ENCODE measurements around the gene ATG16L1. TPM values are rescaled to one million over a fixed set of nuclear protein-coding genes. Genes with fewer than 3 reads are reported as not detected.
A peak's percentile ranks its signal among the peaks of the same experiment; 100 is the strongest.

ATG16L1 gene
- total and polyA plus RNA-seq, 9 of the 15 experiments (the other 6 are each of a cell fraction or from before 2014, with no cell fraction given), result 6.4 to 21.3 (median 17.2) TPM

GRCh38 chr2:233221378-233222063, 30.0 kb upstream of the ATG16L1 start (continued):
- peak; percentile 72; the same call in 1 of the 2 replicates for TF ChIP-seq ZNF592 (IDR thresholded peaks at IDR 0.05)
- TF ChIP-seq PRPF4 (IDR thresholded peaks at IDR 0.05; ENCODE audit: insufficient read depth, low read depth, low read length, poor library complexity, severe bottlenecking), result no peak
- peak; percentile 95 to 97 for TF ChIP-seq FOXA3 (CRISPR knock-in tag; conservative IDR thresholded peaks at IDR 0.05 in 1 of 2, IDR thresholded peaks at IDR 0.05 in 1 of 2)
- TF ChIP-seq PRDM10 (IDR thresholded peaks at IDR 0.05; ENCODE audit: partially characterized antibody), result peak; percentile 45
- peak; percentile 93 for TF ChIP-seq ARID1B (IDR thresholded peaks at IDR 0.05)
- TF ChIP-seq FOS (IDR thresholded peaks at IDR 0.05; ENCODE audit: extremely low read depth, insufficient read length), result peak; percentile 11
- no peak for TF ChIP-seq HNRNPH1 (optimal IDR thresholded peaks at IDR 0.05; ENCODE audit: low read depth, low read length)
- no peak for TF ChIP-seq TSHZ1 (CRISPR knock-in tag; IDR thresholded peaks at IDR 0.05)
- no peak for TF ChIP-seq MAX (CRISPR knock-in tag; IDR thresholded peaks at IDR 0.05)
- TF ChIP-seq C11orf30 (IDR thresholded peaks at IDR 0.05; ENCODE audit: low read depth), result 0 out of 2 replicates have a peak, but pooled peaks have one; percentile 36
- no peak for TF ChIP-seq ZNF507 (tag; conservative IDR thresholded peaks at IDR 0.05)
- peak; percentile 33 for TF ChIP-seq MEIS2 (IDR thresholded peaks at IDR 0.05; ENCODE audit: partially characterized antibody)
- no peak for TF ChIP-seq ZNF197 (CRISPR knock-in tag; IDR thresholded peaks at IDR 0.05; ENCODE audit: low read depth)
- TF ChIP-seq ZNF717 (CRISPR knock-in tag; IDR thresholded peaks at IDR 0.05), result no peak
- TF ChIP-seq HDAC8 (tag; IDR thresholded peaks at IDR 0.05), result no peak

Data from K562 (cell line).